Stomach (tissue), 19 donors: ENCODE data around the gene NHLRC3. TPM values are rescaled to one million over a fixed set of nuclear protein-coding genes. Genes with fewer than 3 reads are reported as not detected.
"Not testable (repeated sequence)": the region's sequence is repeated elsewhere in the genome, so short reads cannot be mapped to it uniquely, and the experiment has no call there.

ENCODE experiments used
- DNase-seq, 2 donors: peaks; one replicate each; pipeline versions ENCODE4 v3.0.0 to v3.0.0-alpha.2; 2013 to 2019
- H3K27ac ChIP-seq, 5 donors: fragments of 200-600 bp in 4 of 5; sonication (generic) in 4 of 5; one replicate each; pipeline ENCODE4 v1.5.1; 2013 to 2019; ENCODE audit warnings: mild to moderate bottlenecking in 1 of 5, moderate library complexity in 1 of 5
- H3K27me3 ChIP-seq, 3 donors: fragments of 200-600 bp; sonication (generic); one replicate each; pipeline ENCODE4 v1.5.1; 2017 to 2019; ENCODE audit warnings: mixed run types in 1 of 3
- H3K36me3 ChIP-seq, 4 donors: fragments of 200-600 bp; sonication (generic); 1 replicate in 3 of 4; 2 replicates in 1 of 4; pipeline ENCODE4 v1.5.1; 2016 to 2019
- H3K4me1 ChIP-seq, 4 donors: fragments of 200-600 bp; sonication (generic); one replicate each; pipeline ENCODE4 v1.5.1; 2016 to 2019
- H3K4me3 ChIP-seq, 4 donors: fragments of 200-600 bp; sonication (generic) in 3 of 4; one replicate each; pipeline ENCODE4 v1.5.1; 2016 to 2019; ENCODE audit warnings: mild to moderate bottlenecking in 1 of 4
- H3K9me3 ChIP-seq, 4 donors: fragments of 200-600 bp; sonication (generic); one replicate each; pipeline ENCODE4 v1.5.1; 2016 to 2019
- CTCF ChIP-seq, 7 experiments: fragments of 450-650 bp in 4 of 7; fragments of 200-600 bp in 3 of 7; sonication (generic) in 3 of 7; IDR thresholded peaks; one replicate each; pipeline ENCODE4 v1.5.1; 2016 to 2019; ENCODE audit warnings: antibody characterized with exemption in 7 of 7, control low read depth in 2 of 7, mild to moderate bottlenecking in 1 of 7
- EP300 ChIP-seq: sonication (generic); formaldehyde crosslinking; IDR thresholded peaks from one replicate; pipeline ENCODE4 v1.6.1; 2017; ENCODE audit warnings: antibody characterized with exemption
- POLR2A ChIP-seq, 4 donors: fragments of 450-650 bp; IDR thresholded peaks; one replicate each; pipeline ENCODE4 v1.6.1; 2016; ENCODE audit warnings: antibody characterized with exemption in 4 of 4, control low read depth in 2 of 4, mild to moderate bottlenecking in 1 of 4, moderate library complexity in 1 of 4
- POLR2AphosphoS5 ChIP-seq, 3 donors: sonication (generic); formaldehyde crosslinking; IDR thresholded peaks; one replicate each; pipeline ENCODE4 v1.6.1; 2016; ENCODE audit warnings: antibody characterized with exemption in 3 of 3
- WGBS, 5 donors: extraction: QIAGEN DNeasy Blood & Tissue Kit in 3 of 5; methylation state at CpG; one replicate each; pipeline versions ENCODE4 v1.1.5 to v1.1.7; 2013 to 2018; 5-methylcytosine and 5-hydroxymethylcytosine counted together
- intact Hi-C: fragments of 100-400 bp; cut with DNase I; formaldehyde crosslinking; loops from one replicate; pipeline ENCODE4 v1.15.1; 2023; ENCODE audit warnings: low total_unique reads
- long read RNA-seq, 10 donors: transcript quantifications; one replicate each; lab custom pipeline, GENCODE V29; 2026
- polyA plus RNA-seq, 3 donors: library from polyadenylated mRNA; stranded (reverse); fragments of 200-250 nt; gene quantifications; one replicate each; pipeline ENCODE4 v1.2.3, GENCODE V29; 2013
- total RNA-seq, 5 donors: library from RNA; depleted of rRNA; stranded (reverse); fragments of >200 nt; gene quantifications; one replicate each; pipeline versions ENCODE4 v1.1.0 to v1.2.3, GENCODE V29; 2014 to 2016
- donor health status: healthy with polysubstance abuse.
- donor health status: Bipolar disorder and iron deficiency.
- donor health status: healthy.

The NHLRC3 gene
- total RNA-seq (10 to 100 TPM in 4 of 5 donors, 1 to 10 TPM in 1; 4.1 to 74.4 (median 20.3) TPM), polyA plus RNA-seq (1 to 10 TPM; 4.4 to 8.5 (median 5.7) TPM)
- long read RNA-seq, donor 1, partial matches to known transcripts = 0 of 1 reads
- long read RNA-seq, donor 1, other reads (novel, unspliced or antisense) = 0 of 1 reads
- long read RNA-seq, donor 2, partial matches to known transcripts = 0 of 3 reads
- long read RNA-seq, donor 2, other reads (novel, unspliced or antisense) = 0 of 3 reads
- long read RNA-seq, donor 3, partial matches to known transcripts = 0 of 2 reads
- long read RNA-seq, donor 3, other reads (novel, unspliced or antisense) = 0 of 2 reads
- long read RNA-seq, donor 4, partial matches to known transcripts = 0 of 1 reads
- long read RNA-seq, donor 4, other reads (novel, unspliced or antisense) = 0 of 1 reads
- long read RNA-seq, donor 5, partial matches to known transcripts = 0 of 5 reads
- long read RNA-seq, donor 5, other reads (novel, unspliced or antisense) = 0 of 5 reads
- long read RNA-seq, donor 6, partial matches to known transcripts = 7 of 10 reads
- long read RNA-seq, donor 6, other reads (novel, unspliced or antisense) = 0 of 10 reads
- long read RNA-seq, donor 7, partial matches to known transcripts = 13 of 15 reads
- long read RNA-seq, donor 7, other reads (novel, unspliced or antisense) = 0 of 15 reads
- long read RNA-seq, donor 8, partial matches to known transcripts = 5 of 8 reads
- long read RNA-seq, donor 8, other reads (novel, unspliced or antisense) = 0 of 8 reads
- long read RNA-seq, donor 9, partial matches to known transcripts = 0 of 1 reads
- long read RNA-seq, donor 9, other reads (novel, unspliced or antisense) = 0 of 1 reads
- long read RNA-seq, donor 10, partial matches to known transcripts = 0 of 1 reads
- long read RNA-seq, donor 10, other reads (novel, unspliced or antisense) = 0 of 1 reads

GRCh38 chr13:39037880-39038568, at the start of gene NHLRC3, which contains the start of gene PROSER1:
Gene NHLRC3, plus strand, starts transcription at chr13:39038456. Its CDS starts 184 bp downstream, at chr13:39038640.
Gene PROSER1, minus strand, starts transcription at chr13:39038089. Its CDS starts 847 bp downstream, at chr13:39037242.
- Histone ChIP-seq H3K36me3 (peaks cover 0 to 6% (median 1%) of the 10 kb centered on the region in 4 donors), H3K4me3 (peak within 1 kb of the TSS; percentile 80 to 93 (median 91)), H3K9me3 (no peaks in the 10 kb centered on the region), H3K27ac (peak within 1 kb of the TSS; percentile 85 to 95 (median 92)), H3K27me3 (no peaks in the 10 kb centered on the region), H3K4me1 (peaks cover 31 to 62% (median 48%) of the 10 kb centered on the region in 4 donors)
- 0 to 1% (median 0%) methylated on average over 26 to 41 of the region's 41 CpGs for WGBS, 5 donors
- DNase-seq = peak; percentile 91 to 98
- intact Hi-C loops = no loop called here
- peak; percentile 33 to 80 (median 56) for TF ChIP-seq POLR2AphosphoS5 (IDR thresholded peaks at IDR 0.05)
- peak in 1 of 7 experiments; percentile 12 for TF ChIP-seq CTCF (IDR thresholded peaks at IDR 0.05)
- TF ChIP-seq POLR2A (IDR thresholded peaks at IDR 0.05) = no peak

GRCh38 chr13:38990693-38991092, 47.6 kb upstream of the NHLRC3 start, which contains the start of gene STOML3:
Gene STOML3, minus strand, starts transcription at chr13:38990831. Its CDS starts 110 bp downstream, at chr13:38990721.
- intact Hi-C loops = no loop called here
- Histone ChIP-seq H3K27ac (no peak within 1 kb of the TSS), H3K4me1 (no peaks in the 10 kb centered on the region), H3K4me3 (no peak within 1 kb of the TSS), H3K27me3 (no peaks in the 10 kb centered on the region), H3K9me3 (no peaks in the 10 kb centered on the region), H3K36me3 (no peaks in the 10 kb centered on the region)
- TF ChIP-seq EP300 (no peak), CTCF (IDR thresholded peaks at IDR 0.05) (no peak)
- peak in 1 of 2 donors; percentile 10 for DNase-seq

- H3K9me3 ChIP-seq = no peaks in the 10 kb centered on the region
- TF ChIP-seq POLR2A (IDR thresholded peaks at IDR 0.05) (no peak), POLR2AphosphoS5 (IDR thresholded peaks at IDR 0.05) (no peak), CTCF (IDR thresholded peaks at IDR 0.05) (no peak), EP300 (no peak)
- H3K36me3 ChIP-seq = no peaks in the 10 kb centered on the region
- intact Hi-C loops = no loop called here
- no peak overlapping the region for H3K4me3 ChIP-seq
- DNase-seq = no peak
- H3K27me3 ChIP-seq = no peaks in the 10 kb centered on the region
- no peaks in the 10 kb centered on the region for H3K4me1 ChIP-seq
- H3K27ac ChIP-seq = no peak overlapping the region
- 50 to 71% (median 65%) methylated on average over 4 of the region's 4 CpGs for WGBS, 5 donors
Measured at GRCh38 chr13:38993381-38993780, 44.9 kb upstream of the NHLRC3 start.

- Histone ChIP-seq H3K27ac (no peak overlapping the region), H3K4me3 (no peak overlapping the region), H3K36me3 (no peaks in the 10 kb centered on the region), H3K27me3 (no peaks in the 10 kb centered on the region), H3K4me1 (no peaks in the 10 kb centered on the region), H3K9me3 (no peaks in the 10 kb centered on the region)
- DNase-seq = no peak
- TF ChIP-seq CTCF (IDR thresholded peaks at IDR 0.05) (no peak), POLR2A (IDR thresholded peaks at IDR 0.05) (no peak), EP300 (no peak), POLR2AphosphoS5 (IDR thresholded peaks at IDR 0.05) (no peak)
- intact Hi-C loops = no loop called here
- 76 to 87% (median 83%) methylated on average over 3 of the region's 3 CpGs for WGBS, 5 donors
Measured at GRCh38 chr13:38998739-38999138, 39.5 kb upstream of the NHLRC3 start.

GRCh38 chr13:39006371-39007111, 31.7 kb upstream of the NHLRC3 start:
- H3K4me1 ChIP-seq, intact Hi-C loops, H3K27me3 ChIP-seq, H3K4me3 ChIP-seq, H3K27ac ChIP-seq, H3K9me3 ChIP-seq, DNase-seq: not testable (repeated sequence)
- 63 to 93% (median 80%) methylated on average over 20 to 29 of the region's 29 CpGs for WGBS, 5 donors
- peaks cover 5 to 32% (median 26%) of the 10 kb centered on the region in 4 donors for H3K36me3 ChIP-seq
